Transverse colon (tissue), 4 donors: ENCODE results near the gene NECTIN4. TPM values are rescaled to one million over a fixed set of nuclear protein-coding genes. Genes with fewer than 3 reads are reported as not detected.

Experiments
- DNase-seq: peaks from one replicate; pipeline ENCODE4 v3.0.0-alpha.2; 2019
- H3K27ac ChIP-seq, 4 donors: fragments of 200-600 bp; sonication (generic); 2 replicates each; pipeline ENCODE4 v1.5.1; 2016 to 2018; ENCODE audit warnings: inconsistent platforms in 4 of 4
- H3K27me3 ChIP-seq: fragments of 200-600 bp; sonication (generic); 2 replicates; pipeline ENCODE4 v1.5.1; 2017; ENCODE audit warnings: inconsistent platforms
- H3K36me3 ChIP-seq, 4 donors: fragments of 200-600 bp; sonication (generic); 2 replicates each; pipeline ENCODE4 v1.5.1; 2017 to 2019; ENCODE audit warnings: inconsistent platforms in 4 of 4
- H3K4me1 ChIP-seq, 4 donors: fragments of 200-600 bp; sonication (generic); 2 replicates each; pipeline ENCODE4 v1.5.1; 2017 to 2020; ENCODE audit warnings: inconsistent platforms in 4 of 4
- H3K4me3 ChIP-seq, 4 donors: fragments of 200-600 bp; sonication (generic); 1 replicate in 1 of 4; 2 replicates in 3 of 4; pipeline versions ENCODE4 v1.5.1 to v1.6.1; 2017 to 2019; ENCODE audit warnings: inconsistent platforms in 4 of 4
- H3K9me3 ChIP-seq, 2 donors: fragments of 200-600 bp; sonication (generic); 2 replicates each; pipeline ENCODE4 v1.5.1; 2017 to 2019; ENCODE audit warnings: inconsistent platforms in 2 of 2
- EP300 ChIP-seq: sonication (generic); formaldehyde crosslinking; IDR thresholded peaks from one replicate; pipeline ENCODE4 v1.6.1; 2017; ENCODE audit warnings: antibody characterized with exemption, low read depth
- POLR2A ChIP-seq: fragments of 450-650 bp; IDR thresholded peaks from one replicate; pipeline ENCODE4 v1.6.1; 2016; ENCODE audit warnings: antibody characterized with exemption, mild to moderate bottlenecking, moderate library complexity
- POLR2AphosphoS5 ChIP-seq, 3 donors: sonication (generic); formaldehyde crosslinking; IDR thresholded peaks; one replicate each; pipeline ENCODE4 v1.6.1; 2016; ENCODE audit warnings: antibody characterized with exemption in 3 of 3
- WGBS, 2 donors: methylation state at CpG; one replicate each; pipeline ENCODE4 v1.1.5; 2018; ENCODE audit warnings: low coverage in 1 of 2; 5-methylcytosine and 5-hydroxymethylcytosine counted together
- in situ Hi-C, 4 donors: fragments of 200-750 bp; cut with MboI; loops; one replicate each; pipeline versions ENCODE4 v1.15.0 to v1.15.1; 2017; ENCODE audit warnings: low sequenced_read_pairs in 3 of 4, low pct_ligation_motif_present in 1 of 4, low pct_unique_long_range_greater_than_20kb in 1 of 4
- intact Hi-C: fragments of 100-400 bp; cut with DNase I; formaldehyde crosslinking; loops from one replicate; pipeline ENCODE4 v1.15.1; 2023; ENCODE audit warnings: low total_unique reads
- total RNA-seq, 4 donors: library from RNA; depleted of rRNA; stranded (reverse); fragments of >200 nt; gene quantifications; one replicate each; pipeline ENCODE4 v1.1.0, GENCODE V29; 2016
- TF ChIP-seq, protein P1 (sequence below), 5 experiments: fragments of 200-600 bp in 3 of 5; fragments of 450-650 bp in 2 of 5; sonication (generic) in 3 of 5; IDR thresholded peaks; 1 replicate in 2 of 5; 2 replicates in 3 of 5; pipeline ENCODE4 v1.5.1; 2016 to 2017; ENCODE audit warnings: antibody characterized with exemption in 5 of 5, inconsistent platforms in 3 of 5, mild to moderate bottlenecking in 2 of 5, moderate library complexity in 1 of 5

The NECTIN4 gene
- total RNA-seq, 4 donors from 2014 or later = 0.37 to 4.0 (median 0.82) TPM; not detected in 1

GRCh38 chr1:161082996-161083747 is 6.2 kb downstream of the NECTIN4 start:
- Histone ChIP-seq H3K9me3 (no peaks in the 10 kb centered on the region), H3K27ac (peak overlapping the region; percentile 34 to 58 (median 42)), H3K27me3 (no peaks in the 10 kb centered on the region), H3K4me1 (peaks cover 8 to 19% (median 16%) of the 10 kb centered on the region in 4 donors), H3K36me3 (no peaks in the 10 kb centered on the region), H3K4me3 (no peak overlapping the region)
- TF ChIP-seq POLR2AphosphoS5 (IDR thresholded peaks at IDR 0.05) (peak; percentile 11 to 76 (median 58)), EP300 (no peak), POLR2A (no peak)
- TF ChIP-seq, protein P1, sequence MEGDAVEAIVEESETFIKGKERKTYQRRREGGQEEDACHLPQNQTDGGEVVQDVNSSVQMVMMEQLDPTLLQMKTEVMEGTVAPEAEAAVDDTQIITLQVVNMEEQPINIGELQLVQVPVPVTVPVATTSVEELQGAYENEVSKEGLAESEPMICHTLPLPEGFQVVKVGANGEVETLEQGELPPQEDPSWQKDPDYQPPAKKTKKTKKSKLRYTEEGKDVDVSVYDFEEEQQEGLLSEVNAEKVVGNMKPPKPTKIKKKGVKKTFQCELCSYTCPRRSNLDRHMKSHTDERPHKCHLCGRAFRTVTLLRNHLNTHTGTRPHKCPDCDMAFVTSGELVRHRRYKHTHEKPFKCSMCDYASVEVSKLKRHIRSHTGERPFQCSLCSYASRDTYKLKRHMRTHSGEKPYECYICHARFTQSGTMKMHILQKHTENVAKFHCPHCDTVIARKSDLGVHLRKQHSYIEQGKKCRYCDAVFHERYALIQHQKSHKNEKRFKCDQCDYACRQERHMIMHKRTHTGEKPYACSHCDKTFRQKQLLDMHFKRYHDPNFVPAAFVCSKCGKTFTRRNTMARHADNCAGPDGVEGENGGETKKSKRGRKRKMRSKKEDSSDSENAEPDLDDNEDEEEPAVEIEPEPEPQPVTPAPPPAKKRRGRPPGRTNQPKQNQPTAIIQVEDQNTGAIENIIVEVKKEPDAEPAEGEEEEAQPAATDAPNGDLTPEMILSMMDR (IDR thresholded peaks at IDR 0.05) = no peak
- DNase-seq = peak; percentile 88
- intact Hi-C loops = no loop called here
- in situ Hi-C loops = loop anchor here in 1 of 4 donors (25.0 kb wide), 1 partner anchor 246 kb away; no protein-coding TSS in a partner anchor
- WGBS, 2 donors = 63 to 87% methylated on average over 3 to 8 of the region's 8 CpGs

- intact Hi-C loops (no loop called here), in situ Hi-C loops (loop anchor here in 1 of 4 donors (25.0 kb wide), 1 partner anchor 245 kb away; no protein-coding TSS in a partner anchor)
- WGBS, 2 donors = 76% methylated on average over 2 of the region's 2 CpGs; no CpG with 5 or more reads in 1 of the 2 donors
- Histone ChIP-seq H3K9me3 (no peaks in the 10 kb centered on the region), H3K4me1 (peaks cover 8 to 19% (median 16%) of the 10 kb centered on the region in 4 donors), H3K36me3 (no peaks in the 10 kb centered on the region), H3K27ac (peak overlapping the region in 1 of 4 donors; percentile 34), H3K4me3 (no peak overlapping the region), H3K27me3 (no peaks in the 10 kb centered on the region)
- DNase-seq = no peak
- TF ChIP-seq, protein P1 (IDR thresholded peaks at IDR 0.05) = no peak
- TF ChIP-seq POLR2AphosphoS5 (IDR thresholded peaks at IDR 0.05) (no peak), EP300 (no peak), POLR2A (no peak)
Measured at GRCh38 chr1:161082483-161082882, 6.9 kb downstream of the NECTIN4 start.

- H3K27me3 ChIP-seq = no peaks in the 10 kb centered on the region
Measured at GRCh38 chr1:161081519-161081918, 7.8 kb downstream of the NECTIN4 start.

More at GRCh38 chr1:161081519-161081918, 7.8 kb downstream of the NECTIN4 start:
- no peak for DNase-seq
- 50 to 77% methylated on average over 2 to 5 of the region's 5 CpGs for WGBS, 2 donors
- intact Hi-C loops (no loop called here), in situ Hi-C loops (loop anchor here in 1 of 4 donors (25.0 kb wide), 1 partner anchor 244 kb away; no protein-coding TSS in a partner anchor)
- Histone ChIP-seq H3K4me1 (peaks cover 8 to 19% (median 15%) of the 10 kb centered on the region in 4 donors), H3K27ac (no peak overlapping the region), H3K9me3 (no peaks in the 10 kb centered on the region), H3K36me3 (no peaks in the 10 kb centered on the region), H3K4me3 (no peak overlapping the region)
- TF ChIP-seq POLR2AphosphoS5 (IDR thresholded peaks at IDR 0.05) (no peak), POLR2A (no peak), EP300 (no peak)
- TF ChIP-seq, protein P1 (IDR thresholded peaks at IDR 0.05) = no peak
